GM19035 (cell line): ENCODE data around the gene MAU2.

ENCODE experiments used
- ATAC-seq: cut with Tn5 transposase; IDR thresholded peaks from one replicate; pipeline ENCODE4 v1.9.1; 2021; ENCODE audit not compliant: unreplicated experiment

Gene MAU2

DNA sequence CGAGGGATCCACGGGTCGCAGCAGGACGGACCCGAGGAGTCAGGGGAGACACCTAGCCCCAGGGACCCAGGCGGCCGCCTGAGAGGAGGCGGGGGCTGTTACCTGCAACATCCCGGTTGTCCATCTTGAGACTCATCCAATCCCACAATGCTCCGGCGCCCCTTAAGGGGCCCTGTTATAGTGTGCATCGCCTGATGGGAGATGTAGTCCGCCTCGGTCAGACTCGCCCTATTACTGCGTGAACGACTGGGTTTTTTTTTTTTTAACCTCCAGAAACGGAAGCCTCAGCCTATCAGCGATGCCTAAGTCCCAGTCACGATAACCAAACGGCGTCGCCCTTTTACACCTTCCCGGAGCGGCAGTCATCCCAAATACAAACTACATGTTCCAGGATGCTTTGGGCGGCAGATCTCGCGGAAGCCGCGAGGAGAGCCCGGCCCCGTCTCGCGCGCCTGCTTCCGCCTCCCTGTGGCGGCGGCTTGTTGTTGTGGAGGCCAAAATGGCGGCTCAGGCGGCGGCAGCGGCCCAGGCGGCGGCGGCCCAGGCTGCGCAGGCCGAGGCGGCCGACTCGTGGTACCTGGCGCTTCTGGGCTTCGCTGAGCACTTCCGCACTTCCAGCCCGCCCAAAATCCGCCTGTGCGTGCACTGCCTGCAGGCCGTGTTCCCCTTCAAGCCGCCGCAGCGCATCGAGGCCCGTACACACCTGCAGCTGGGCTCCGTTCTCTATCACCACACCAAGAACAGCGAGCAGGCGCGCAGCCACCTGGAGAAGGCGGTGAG lies at the start of gene MAU2, which contains the start of gene SUGP1:
Gene MAU2, plus strand, starts transcription at position 469 of the 780 bp plus-strand sequence. Its CDS starts 31 bp downstream, at position 500.
Gene SUGP1, minus strand, starts transcription at position 149 of the 780 bp plus-strand sequence. Its CDS starts 13 bp downstream, at position 136.
- peak; percentile 88 for ATAC-seq

DNA sequence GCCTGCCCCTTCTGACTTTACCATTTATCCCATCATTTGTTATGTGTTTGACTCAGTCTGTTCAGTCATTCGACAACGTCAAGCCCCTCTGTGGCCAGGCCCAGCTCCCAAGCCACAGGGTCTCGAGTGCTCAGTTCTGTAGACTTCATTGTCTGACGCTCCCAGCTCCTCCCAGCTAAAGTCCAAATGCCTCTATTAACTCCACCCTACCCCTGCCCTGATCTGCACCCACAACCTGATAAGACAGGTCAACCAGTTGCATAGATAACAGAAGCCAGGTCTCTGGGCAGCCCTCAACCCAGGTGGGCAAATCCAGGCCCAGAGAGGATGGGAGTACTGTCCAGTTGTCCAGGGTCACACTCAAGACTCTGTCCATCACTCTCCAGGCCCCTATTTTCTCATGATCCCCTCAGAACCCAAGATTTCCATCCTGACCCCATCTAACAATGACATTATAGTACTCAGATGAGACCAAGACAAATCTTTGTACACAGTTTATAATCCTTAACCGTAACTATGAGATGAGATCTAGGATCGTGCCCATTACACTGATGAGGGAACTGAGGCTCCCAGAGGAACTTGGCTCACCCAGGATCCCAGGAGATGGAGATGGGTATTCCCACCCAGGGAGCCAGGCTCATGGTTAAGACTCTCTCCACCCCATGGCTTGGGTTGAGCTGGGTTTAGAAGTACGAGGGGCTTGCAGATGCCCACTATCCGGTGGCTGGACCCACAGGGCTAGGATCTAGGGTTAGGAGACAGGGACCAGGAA lies 48.6 kb upstream of the MAU2 start:
- no peak for ATAC-seq

GRCh38 chr19:19274146-19274545 lies 46.5 kb upstream of the MAU2 start:
- ATAC-seq: no peak

- ATAC-seq: no peak
Observed at GRCh38 chr19:19274716-19275565, 45.7 kb upstream of the MAU2 start.

GRCh38 chr19:19276386-19276785 lies 44.2 kb upstream of the MAU2 start:
- ATAC-seq: no peak

GRCh38 chr19:19276851-19277250 lies 43.8 kb upstream of the MAU2 start:
- no peak for ATAC-seq

DNA sequence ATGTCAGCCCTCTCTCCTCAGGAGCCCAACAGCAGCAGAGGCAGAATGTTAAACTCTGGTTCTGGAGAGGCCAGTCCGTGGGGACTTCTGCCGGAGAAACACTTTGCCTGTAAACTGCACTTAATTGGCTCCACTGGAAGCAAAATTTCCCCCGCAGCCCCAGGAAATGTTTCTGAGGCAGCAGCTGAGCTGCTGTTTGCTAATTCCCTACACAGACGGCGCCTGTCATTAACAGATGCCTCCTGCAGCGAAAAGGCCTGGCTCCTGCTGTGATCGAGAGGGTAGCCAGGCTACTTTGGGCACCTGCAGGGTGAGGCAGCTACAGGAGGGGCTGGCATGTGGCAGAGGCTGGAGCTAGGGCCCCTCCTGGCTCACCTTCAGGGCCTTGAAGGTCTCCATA lies 42.3 kb upstream of the MAU2 start:
- ATAC-seq: no peak

- no peak for ATAC-seq
Observed at GRCh38 chr19:19279062-19279612, 41.5 kb upstream of the MAU2 start.

DNA sequence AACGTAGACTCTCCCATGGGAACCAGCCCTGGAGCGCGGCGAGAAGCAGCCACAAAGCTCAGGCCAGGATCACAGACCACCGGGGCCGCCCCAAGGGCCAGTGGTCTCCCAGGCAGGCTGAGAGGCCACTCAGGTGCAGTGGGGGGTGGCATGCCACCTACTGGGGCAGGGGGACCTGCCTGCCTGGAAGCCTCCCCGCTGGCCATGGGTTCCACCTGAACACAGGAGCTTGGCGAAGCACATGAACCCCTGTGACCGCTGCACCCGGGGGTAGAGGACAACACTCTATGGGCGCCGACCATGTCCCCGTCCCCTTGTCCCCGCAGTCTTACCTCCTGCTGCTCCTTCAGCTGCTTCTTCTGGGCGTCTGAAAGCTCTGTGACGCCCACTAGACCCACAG lies 40.8 kb upstream of the MAU2 start:
- no peak for ATAC-seq

- ATAC-seq: no peak
Observed at GRCh38 chr19:19280561-19280960, 40.1 kb upstream of the MAU2 start.

- no peak for ATAC-seq
Observed at GRCh38 chr19:19285686-19286085, 34.9 kb upstream of the MAU2 start.

- ATAC-seq: no peak
Observed at GRCh38 chr19:19292607-19293006, 28.0 kb upstream of the MAU2 start.

DNA sequence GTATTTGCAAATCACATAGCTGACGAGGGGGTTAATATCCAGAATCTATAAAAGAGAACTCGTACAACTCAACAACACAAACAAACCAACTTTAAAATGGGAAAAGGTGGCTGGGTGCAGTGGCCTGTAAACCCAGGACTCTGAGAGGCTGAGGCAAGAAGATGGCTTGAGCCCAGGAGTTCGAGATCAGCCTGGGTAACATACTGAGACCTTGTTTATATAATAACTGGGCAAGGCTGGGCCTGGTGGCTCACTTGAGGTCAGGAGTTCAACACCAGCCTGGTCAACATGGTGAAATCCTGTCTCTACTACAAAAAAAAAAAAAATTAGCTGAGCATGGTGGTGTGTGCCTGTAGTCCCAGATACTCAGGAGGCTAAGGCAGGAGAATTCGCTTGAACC lies 25.7 kb upstream of the MAU2 start:
- no peak for ATAC-seq

DNA sequence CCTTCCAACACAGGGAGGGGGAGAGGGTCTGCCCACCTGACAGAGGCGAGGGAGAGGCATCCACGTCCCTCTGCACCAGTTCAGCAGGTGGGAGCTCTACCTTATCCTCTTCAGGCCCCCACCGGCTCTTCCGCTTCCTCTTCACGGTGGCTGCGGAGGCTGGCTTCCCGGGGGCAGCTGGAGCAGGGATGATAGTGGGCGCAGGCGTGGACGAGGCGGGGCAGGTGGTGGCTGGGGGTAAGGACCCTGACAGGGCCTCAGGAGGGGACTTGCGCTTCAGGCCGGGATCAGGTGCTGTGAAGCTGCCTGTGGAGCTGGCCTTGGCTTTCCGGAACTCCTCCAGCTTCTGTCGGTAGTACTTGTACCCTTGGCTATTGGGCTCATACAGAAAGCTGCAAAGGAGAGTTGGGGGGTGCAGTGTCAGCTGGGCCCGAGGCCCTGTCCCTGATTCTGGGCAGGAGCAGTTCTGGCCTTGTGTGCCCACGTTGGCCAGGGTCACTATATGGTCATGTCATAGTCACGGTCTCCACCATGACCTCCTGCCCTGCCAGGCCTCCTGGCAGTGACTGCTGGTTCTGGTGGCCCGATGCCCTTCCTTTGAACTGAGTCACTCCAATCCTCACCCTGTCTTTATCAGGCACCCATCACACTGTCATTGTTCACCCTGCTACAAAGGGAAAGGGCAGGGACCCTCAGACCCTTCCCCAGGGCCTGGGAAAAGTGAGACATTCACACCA lies 23.5 kb upstream of the MAU2 start:
- no peak for ATAC-seq

DNA sequence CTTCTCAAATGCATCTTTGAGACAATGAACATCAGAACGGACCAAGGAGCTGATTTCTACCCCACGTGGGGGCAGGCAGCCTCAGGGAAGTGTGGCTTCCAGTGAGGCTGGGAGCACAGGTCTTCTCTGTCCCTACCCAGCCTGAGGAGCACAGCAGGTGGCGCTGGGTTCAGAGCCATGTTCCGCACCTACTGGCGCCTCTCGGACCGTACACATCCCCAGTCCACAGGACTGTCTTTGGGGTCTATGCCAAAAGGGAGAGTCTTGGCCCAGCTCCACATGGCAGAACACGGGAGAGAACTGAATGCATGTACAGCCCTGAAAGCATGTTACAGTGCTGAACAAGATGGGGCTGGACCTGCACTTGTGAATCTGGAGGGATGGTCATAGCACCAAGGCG lies 22.9 kb upstream of the MAU2 start:
- no peak for ATAC-seq

- ATAC-seq: no peak
Observed at GRCh38 chr19:19300613-19301012, 20.0 kb upstream of the MAU2 start.

DNA sequence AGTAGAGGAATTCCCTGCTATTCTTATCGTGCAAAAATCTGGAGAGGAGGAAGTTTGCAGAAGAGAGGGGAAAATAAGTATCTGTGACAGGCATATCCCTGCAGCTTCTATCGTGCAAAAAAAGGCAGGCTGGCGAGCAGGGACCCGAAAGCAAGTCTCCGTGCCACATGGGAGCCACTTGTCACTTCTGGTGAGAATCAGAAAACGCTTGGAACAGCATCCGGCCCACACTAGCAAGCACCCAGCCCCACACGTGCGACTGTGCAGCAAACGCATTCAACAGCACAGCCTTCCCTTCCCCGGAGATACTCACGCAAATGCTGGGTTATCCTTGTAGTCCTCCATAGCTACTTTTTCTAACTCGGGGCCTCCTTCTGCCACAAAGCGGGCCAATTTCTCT lies 17.2 kb upstream of the MAU2 start:
- no peak for ATAC-seq

DNA sequence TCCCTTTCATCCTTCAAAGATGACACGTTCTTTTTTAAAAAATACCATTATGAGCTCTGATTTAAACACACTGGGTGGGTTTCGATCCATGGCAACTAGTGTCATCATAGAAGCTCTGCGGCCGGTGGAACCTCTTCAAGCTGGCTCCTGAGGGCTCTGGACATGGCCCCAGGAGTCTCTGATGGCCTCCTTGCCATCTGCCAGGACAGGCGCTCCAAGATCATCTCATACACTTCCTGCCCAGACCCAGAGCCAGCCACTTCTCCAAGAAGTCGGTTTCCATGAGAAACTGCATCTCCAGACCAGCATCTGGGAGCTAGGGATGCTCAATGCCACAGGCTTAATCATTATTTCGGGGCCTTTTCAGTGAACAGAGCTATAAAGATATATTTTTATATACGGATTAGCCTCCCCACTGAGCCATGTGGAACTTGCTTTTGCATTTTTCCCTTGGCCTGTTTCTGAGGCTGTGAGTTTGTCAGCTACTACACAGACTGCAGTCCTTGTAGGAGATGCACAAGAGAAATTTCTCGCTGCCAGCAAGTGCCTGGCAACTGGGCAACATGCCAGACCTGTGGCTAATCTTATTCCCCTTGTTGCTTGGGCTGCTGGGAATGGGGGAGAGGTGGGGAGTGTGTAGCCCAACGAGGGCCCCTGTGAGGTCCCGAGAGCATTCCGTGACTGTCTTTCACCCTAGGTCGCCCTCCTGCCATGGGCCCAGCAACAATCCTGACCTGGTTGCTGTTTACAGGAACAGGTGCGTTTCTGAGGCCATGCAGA lies 16.3 kb upstream of the MAU2 start:
- no peak for ATAC-seq

- no peak for ATAC-seq
Observed at GRCh38 chr19:19305066-19305465, 15.6 kb upstream of the MAU2 start.

DNA sequence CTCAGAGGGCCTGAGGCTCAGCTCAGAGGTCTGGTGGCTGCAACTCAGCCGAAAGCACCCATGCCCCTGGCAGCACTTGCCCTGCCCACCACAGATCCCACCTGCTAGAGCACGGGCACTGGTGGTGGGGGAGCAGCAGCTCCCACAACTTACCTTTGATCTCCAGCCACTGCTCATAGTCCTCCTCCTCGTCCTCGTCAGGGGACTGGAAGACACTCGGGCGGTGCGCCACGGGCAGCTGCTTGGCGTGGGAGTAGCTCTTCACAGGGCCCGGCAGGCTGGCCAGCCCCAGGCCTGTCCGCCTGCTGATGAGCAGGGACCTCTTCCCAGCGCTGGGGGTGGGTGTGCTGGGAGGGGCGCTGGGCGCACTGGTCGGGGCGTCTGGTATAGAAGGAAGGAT lies 14.9 kb upstream of the MAU2 start:
- ATAC-seq: no peak
